HepG2 (cell line): ENCODE measurements around the gene CADPS. TPM values are rescaled to one million over a fixed set of nuclear protein-coding genes. Genes with fewer than 3 reads are reported as not detected.

Experiments used
- ATAC-seq: fragments of 200-7000 bp; cut with Tn5 transposase; 3 replicates; pipeline ENCODE4 v1.9.1; 2020; ENCODE audit warnings: mild to moderate bottlenecking, moderate library complexity
- BruUV-seq: library from RNA; stranded (reverse); fragments of 400-500 nt; replicated peaks from 2 replicates; lab custom pipeline; 2021; lab: Mats Ljungman, UMichigan
- CTCF ChIA-PET: fragments of 300-600 bp; formaldehyde crosslinking; extraction: SDS; loops from one replicate; lab custom pipeline; 2021; ENCODE audit warnings: low total read pairs, inconsistent platforms, low intra/inter-chr PET ratio; lab: Yijun Ruan, JAX
- POLR2A ChIA-PET: fragments of 350-600 bp; sonication (Branson Sonifier 250); formaldehyde crosslinking; loops from one replicate; lab custom pipeline; 2020; ENCODE audit warnings: antibody characterized with exemption, inconsistent platforms; lab: Yijun Ruan, JAX
- DNase-seq: peaks from one replicate; pipeline ENCODE4 v3.0.0-alpha.2; 2015; ENCODE audit warnings: low spot score
- FAIRE-seq: peaks from 3 replicates; lab custom pipeline; 2011; peaks lifted over from hg19 to GRCh38; lab: Jason Lieb, UNC
- H2AFZ ChIP-seq: one replicate; pipeline ENCODE4 v1.6.1; 2011; ENCODE audit warnings: low read length, inconsistent platforms
- H3K27ac ChIP-seq: fragments of 300-600 bp; 3 replicates; pipeline ENCODE4 v1.8.0; 2011; ENCODE audit warnings: mixed run types, mild to moderate bottlenecking, mixed read lengths, low read length, inconsistent platforms; ENCODE audit not compliant: insufficient read depth; ENCODE audit errors: extremely low read length
- H3K27me3 ChIP-seq, 2 experiments: fragments of 200-600 bp in 1 of 2; 2 replicates in 1 of 2; 3 replicates in 1 of 2; pipeline versions ENCODE4 v1.6.0 to v1.8.0; 2011; ENCODE audit warnings: low read length in 2 of 2, mild to moderate bottlenecking in 2 of 2, moderate library complexity in 2 of 2, inconsistent platforms in 1 of 2; ENCODE audit not compliant: insufficient read depth in 2 of 2, control insufficient read depth in 1 of 2
- H3K36me3 ChIP-seq, 2 experiments: fragments of 200-600 bp in 1 of 2; replicated peaks in 1 of 2; 2 replicates in 1 of 2; 3 replicates in 1 of 2; pipeline versions ENCODE4 v1.5.1 to v1.8.0; 2011; ENCODE audit warnings: low read length in 2 of 2, inconsistent platforms in 1 of 2; ENCODE audit not compliant: insufficient read depth in 2 of 2, control insufficient read depth in 1 of 2
- H3K4me1 ChIP-seq: 2 replicates; pipeline ENCODE4 v1.5.1; 2012; ENCODE audit warnings: low read length, inconsistent platforms; ENCODE audit not compliant: insufficient read depth
- H3K4me2 ChIP-seq: 2 replicates; pipeline ENCODE4 v1.6.0; 2011; ENCODE audit warnings: low read depth, low read length, inconsistent platforms
- H3K4me3 ChIP-seq, 3 experiments: fragments of 200-600 bp in 1 of 3; sonication (generic), shearing (Covaris generic) in 1 of 3; replicated peaks in 1 of 3; 2 replicates each; pipeline ENCODE4 v1.5.1; 2011 to 2016; ENCODE audit warnings: low read length in 3 of 3, inconsistent platforms in 2 of 3, low read depth in 2 of 3, mild to moderate bottlenecking in 2 of 3, control low read depth in 1 of 3, mixed read lengths in 1 of 3; ENCODE audit not compliant: insufficient read depth in 1 of 3
- H3K79me2 ChIP-seq: one replicate; pipeline ENCODE4 v1.6.1; 2011; ENCODE audit warnings: low read length, inconsistent platforms; ENCODE audit not compliant: insufficient read depth
- H3K9ac ChIP-seq: 2 replicates; pipeline ENCODE4 v1.6.0; 2011; ENCODE audit warnings: mild to moderate bottlenecking, low read depth, low read length, inconsistent platforms; ENCODE audit not compliant: insufficient read depth
- H3K9me3 ChIP-seq: 2 replicates; pipeline ENCODE4 v1.5.1; 2012; ENCODE audit warnings: mild to moderate bottlenecking, low read length
- H4K20me1 ChIP-seq: 2 replicates; pipeline ENCODE4 v1.6.0; 2011; ENCODE audit warnings: inconsistent platforms, mild to moderate bottlenecking, low read length, moderate library complexity; ENCODE audit not compliant: insufficient read depth
- ARNT ChIP-seq: fragments of 450-650 bp; IDR thresholded peaks from 2 replicates; pipeline ENCODE4 v1.6.1; 2017
- CENPX ChIP-seq: sonication (generic); formaldehyde crosslinking; IDR thresholded peaks from 2 replicates; pipeline ENCODE4 v1.9.0; 2021; ENCODE audit warnings: mild to moderate bottlenecking, missing genetic modification reagents, moderate library complexity
- FOXA1 ChIP-seq, 2 experiments: fragments of 450-650 bp in 1 of 2; sonication (generic) in 1 of 2; formaldehyde crosslinking in 1 of 2; IDR thresholded peaks; 2 replicates each; pipeline versions ENCODE4 v1.4.0 to v1.6.1; 2016 to 2020; ENCODE audit warnings: missing genetic modification reagents in 1 of 2
- NFATC3 ChIP-seq: sonication (generic); formaldehyde crosslinking; IDR thresholded peaks from 2 replicates; pipeline ENCODE4 v1.5.1; 2020; ENCODE audit warnings: mild to moderate bottlenecking, missing genetic modification reagents
- NR2F2 ChIP-seq: IDR thresholded peaks from 2 replicates; pipeline ENCODE4 v1.6.1; 2012; ENCODE audit warnings: low read depth, inconsistent platforms, borderline replicate concordance
- ZNF484 ChIP-seq: sonication (generic); formaldehyde crosslinking; IDR thresholded peaks from 2 replicates; pipeline ENCODE4 v1.5.1; 2020; ENCODE audit warnings: mild to moderate bottlenecking, low read depth, missing genetic modification reagents, borderline replicate concordance
- ZNF570 ChIP-seq: sonication (generic); formaldehyde crosslinking; IDR thresholded peaks from 2 replicates; pipeline ENCODE4 v1.4.0; 2020; ENCODE audit warnings: mild to moderate bottlenecking, missing genetic modification reagents, borderline replicate concordance
- ZNF629 ChIP-seq: sonication (generic); formaldehyde crosslinking; conservative IDR thresholded peaks from 2 replicates; pipeline ENCODE4 v1.5.0; 2020; ENCODE audit warnings: missing genetic modification reagents
- ZNF780A ChIP-seq: sonication (generic); formaldehyde crosslinking; IDR thresholded peaks from 2 replicates; pipeline ENCODE4 v1.8.0; 2022; ENCODE audit warnings: mild to moderate bottlenecking, missing genetic modification reagents, moderate library complexity
- WGBS: methylation state at CpG from one replicate; pipeline ENCODE4 v1.1.6; 2017; ENCODE audit warnings: low lambda C conversion rate; 5-methylcytosine and 5-hydroxymethylcytosine counted together
- in situ Hi-C: cut with HindIII; loops from 2 replicates; pipeline ENCODE4 v1.10.0; 2017; ENCODE audit warnings: low pct_unique_long_range_greater_than_20kb; ENCODE audit not compliant: extremely low pct_ligation_motif_present
- intact Hi-C: fragments of 100-400 bp; cut with micrococcal nuclease; formaldehyde crosslinking; loops from one replicate; pipeline ENCODE4 v1.10.0; 2022; ENCODE audit not compliant: unreplicated experiment
- polyA plus RNA-seq, 8 experiments: library from polyadenylated mRNA; depleted of rRNA in 3 of 8; stranded (reverse) in 7 of 8; unstranded in 1 of 8; fragments of >200 nt; fragmentation: Illumina TruSeq in 4 of 8; extraction: Trizol in 4 of 8; gene quantifications; 2 replicates each; pipeline versions ENCODE4 v1.2.1 to v1.2.3, GENCODE V29; 2011 to 2016; ENCODE audit warnings: low read depth in 4 of 8, missing spikeins in 1 of 8, mixed read lengths in 1 of 8; ENCODE audit not compliant: insufficient read depth in 1 of 8
- total RNA-seq, 5 experiments: library from RNA; depleted of rRNA; stranded (reverse); fragments of >200 nt; fragmentation: Illumina TruSeq; extraction: Trizol; gene quantifications; 2 replicates each; pipeline ENCODE4 v1.2.3, GENCODE V29; 2016; ENCODE audit warnings: low read depth in 1 of 5
- TF ChIP-seq, protein P1 (sequence below): sonication (generic); formaldehyde crosslinking; IDR thresholded peaks from 2 replicates; pipeline ENCODE4 v1.4.0; 2020; ENCODE audit warnings: missing genetic modification reagents

The CADPS gene
- total and polyA plus RNA-seq, 2 of the 13 experiments (the other 11 are each of a cell fraction or from before 2014, with no cell fraction given) = not detected

DNA sequence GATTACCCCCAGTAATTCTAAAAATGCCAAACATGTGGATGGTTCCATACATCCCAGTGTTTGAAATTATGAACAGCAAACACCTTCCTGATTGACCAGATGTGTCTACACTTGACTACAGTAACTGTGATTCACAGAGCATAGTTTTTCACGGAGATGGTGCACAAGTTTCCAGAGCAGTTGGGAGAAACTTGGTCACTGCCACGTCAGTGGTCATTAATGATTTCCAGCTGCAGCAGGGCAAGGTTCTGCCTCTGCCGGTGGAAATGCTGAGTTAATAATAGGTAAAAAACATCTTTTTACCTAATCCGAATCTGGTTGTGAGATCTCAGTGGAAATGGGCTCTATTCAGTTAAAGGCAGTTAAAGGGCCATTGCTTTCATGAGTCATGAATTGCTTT lies 347.7 kb downstream of the CADPS start:
- Histone ChIP-seq H3K79me2 (no peaks in the 10 kb centered on the region), H3K4me2 (no peak overlapping the region)
- CTCF ChIA-PET = no interaction called here
- BruUV-seq = no TSS peak
- in situ Hi-C loops = no loop called here
- TF ChIP-seq ZNF484 (CRISPR knock-in tag) (no peak), ARNT (no peak), ZNF570 (CRISPR knock-in tag) (no peak), ZNF780A (CRISPR knock-in tag) (no peak), NR2F2 (no peak)
- TF ChIP-seq, protein P1, sequence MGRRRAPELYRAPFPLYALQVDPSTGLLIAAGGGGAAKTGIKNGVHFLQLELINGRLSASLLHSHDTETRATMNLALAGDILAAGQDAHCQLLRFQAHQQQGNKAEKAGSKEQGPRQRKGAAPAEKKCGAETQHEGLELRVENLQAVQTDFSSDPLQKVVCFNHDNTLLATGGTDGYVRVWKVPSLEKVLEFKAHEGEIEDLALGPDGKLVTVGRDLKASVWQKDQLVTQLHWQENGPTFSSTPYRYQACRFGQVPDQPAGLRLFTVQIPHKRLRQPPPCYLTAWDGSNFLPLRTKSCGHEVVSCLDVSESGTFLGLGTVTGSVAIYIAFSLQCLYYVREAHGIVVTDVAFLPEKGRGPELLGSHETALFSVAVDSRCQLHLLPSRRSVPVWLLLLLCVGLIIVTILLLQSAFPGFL (CRISPR knock-in tag) = no peak
- TF ChIP-seq, all 625 proteins: peak for 0
- ATAC-seq (no peak), DNase-seq (no peak), FAIRE-seq (no peak)
- intact Hi-C loops = no loop called here
- no peak overlapping the region for H2AFZ ChIP-seq
- H4K20me1 ChIP-seq = no peaks in the 10 kb centered on the region
- H3K27ac ChIP-seq = no peak overlapping the region
- POLR2A ChIA-PET = no interaction called here
- H3K27me3 ChIP-seq = peaks cover 0 to 5% of the 10 kb centered on the region in 2 experiments; a peak in 2 of 5 replicates
- H3K4me1 ChIP-seq = no peaks in the 10 kb centered on the region
- no peaks in the 10 kb centered on the region for H3K9me3 ChIP-seq
- no peak overlapping the region for H3K4me3 ChIP-seq
- 0% methylated on average over 4 of the region's 4 CpGs for WGBS
- H3K9ac ChIP-seq = no peak overlapping the region
- no peaks in the 10 kb centered on the region for H3K36me3 ChIP-seq

DNA sequence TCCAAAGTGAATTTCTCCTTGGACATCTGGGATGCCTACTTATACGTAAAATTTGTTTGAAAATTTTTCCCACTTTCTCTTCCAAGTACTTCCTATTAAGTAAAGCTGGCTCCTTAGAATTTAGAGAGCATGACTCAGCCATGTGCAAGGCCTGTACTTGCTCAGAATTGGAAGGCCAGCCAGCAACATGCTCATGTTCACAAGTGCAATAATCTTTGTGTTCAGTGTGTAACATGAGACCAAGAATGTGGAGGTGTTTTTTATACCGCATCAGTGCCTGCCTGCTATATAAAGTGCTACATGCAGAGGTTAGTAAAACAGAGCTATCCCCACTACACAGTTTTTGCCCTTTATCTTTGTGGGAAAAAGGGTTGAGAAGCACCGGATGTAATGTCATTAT lies 349.9 kb downstream of the CADPS start:
- in situ Hi-C loops = no loop called here
- H3K36me3 ChIP-seq = no peaks in the 10 kb centered on the region
- CTCF ChIA-PET = no interaction called here
- TF ChIP-seq CENPX (CRISPR knock-in tag) (no peak), ZNF629 (CRISPR knock-in tag) (no peak), FOXA1 (IDR thresholded peaks at IDR 0.05) (no peak), FOXA1 (CRISPR knock-in tag; IDR thresholded peaks at IDR 0.05) (no peak), NFATC3 (CRISPR knock-in tag) (no peak)

More for the DNA sequence above, 349.9 kb downstream of the CADPS start:
- no peak overlapping the region for H3K4me2 ChIP-seq
- H3K27ac ChIP-seq = no peak overlapping the region
- intact Hi-C loops = no loop called here
- DNase-seq (no peak), ATAC-seq (no peak), FAIRE-seq (no peak)
- POLR2A ChIA-PET = no interaction called here
- H3K9ac ChIP-seq = no peak overlapping the region
- no peaks in the 10 kb centered on the region for H3K4me1 ChIP-seq
- H3K79me2 ChIP-seq = no peaks in the 10 kb centered on the region
- H3K27me3 ChIP-seq = peaks cover 0 to 5% of the 10 kb centered on the region in 2 experiments; a peak in 2 of 5 replicates
- no peaks in the 10 kb centered on the region for H4K20me1 ChIP-seq
- H2AFZ ChIP-seq = no peak overlapping the region
- H3K9me3 ChIP-seq = no peaks in the 10 kb centered on the region
- no peak overlapping the region for H3K4me3 ChIP-seq
- no TSS peak for BruUV-seq
- 21% methylated on average over 3 of the region's 3 CpGs for WGBS
